DMS79 (cell line): ENCODE measurements around the gene SMPD3.
A peak's percentile ranks its signal among the peaks of the same experiment; 100 is the strongest.
"Not testable (repeated sequence)": the region's sequence is repeated elsewhere in the genome, so short reads cannot be mapped to it uniquely, and the experiment has no call there.

Source experiments
- DNase-seq: peaks from one replicate; lab custom pipeline; 2025; lab: John Stamatoyannopoulos, UW

Gene SMPD3

DNA sequence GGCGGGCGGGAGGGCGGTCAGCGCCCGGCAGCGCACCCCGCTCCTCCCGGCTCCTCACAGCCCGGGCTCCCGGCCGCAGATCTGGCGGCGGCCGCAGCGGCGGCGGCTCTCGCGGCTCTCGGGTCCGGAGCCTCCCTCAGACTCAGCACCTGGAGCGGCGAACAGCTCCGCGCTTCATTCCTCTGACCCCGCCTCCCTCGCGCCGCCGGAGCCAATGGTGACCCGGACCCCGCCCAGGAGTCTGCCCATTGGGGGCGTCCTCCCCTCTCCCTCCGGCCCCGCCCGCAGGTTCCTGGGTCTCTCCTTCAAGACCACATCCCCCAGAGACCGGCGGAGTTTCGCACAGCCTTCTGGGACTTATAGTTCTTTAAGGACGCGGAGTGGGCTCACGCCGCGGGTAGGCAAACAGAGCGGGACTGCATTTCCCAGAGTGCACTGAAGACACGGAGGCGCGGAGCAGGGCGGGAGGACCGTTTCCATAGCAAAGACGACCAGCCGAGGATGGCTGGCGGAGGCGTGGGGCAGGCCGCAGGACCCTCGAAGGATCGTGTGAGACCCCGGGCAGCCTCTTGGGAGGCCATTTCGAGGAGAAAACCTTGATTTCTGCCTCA, at the start of gene SMPD3:
Gene SMPD3, minus strand, starts transcription at position 149 of the 611 bp plus-strand sequence. CDS start 76,327 bp downstream, outside the sequence.
- peak; percentile 99 for DNase-seq

GRCh38 chr16:68496689-68497088, 48.4 kb upstream of the SMPD3 start:
- DNase-seq, result no peak

DNA sequence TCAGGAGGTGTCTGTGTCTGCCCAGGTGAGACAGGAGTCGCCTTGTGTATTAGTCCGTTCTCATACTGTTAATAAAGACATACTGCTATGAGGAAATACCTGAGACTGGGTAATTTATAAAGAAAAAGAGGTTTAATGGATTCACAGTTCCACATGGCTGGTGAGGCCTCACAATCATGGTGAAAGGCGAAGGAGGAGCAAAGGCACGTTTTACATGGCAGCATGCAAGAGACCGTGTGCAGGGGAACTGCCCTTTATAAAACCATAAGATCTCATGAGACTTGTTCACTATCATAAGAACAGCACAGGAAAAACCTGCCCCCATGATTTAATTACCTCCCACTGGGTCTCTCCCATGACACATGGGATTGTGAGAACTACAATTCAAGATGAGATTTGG, 46.0 kb upstream of the SMPD3 start:
- DNase-seq, result not testable (repeated sequence)

DNA sequence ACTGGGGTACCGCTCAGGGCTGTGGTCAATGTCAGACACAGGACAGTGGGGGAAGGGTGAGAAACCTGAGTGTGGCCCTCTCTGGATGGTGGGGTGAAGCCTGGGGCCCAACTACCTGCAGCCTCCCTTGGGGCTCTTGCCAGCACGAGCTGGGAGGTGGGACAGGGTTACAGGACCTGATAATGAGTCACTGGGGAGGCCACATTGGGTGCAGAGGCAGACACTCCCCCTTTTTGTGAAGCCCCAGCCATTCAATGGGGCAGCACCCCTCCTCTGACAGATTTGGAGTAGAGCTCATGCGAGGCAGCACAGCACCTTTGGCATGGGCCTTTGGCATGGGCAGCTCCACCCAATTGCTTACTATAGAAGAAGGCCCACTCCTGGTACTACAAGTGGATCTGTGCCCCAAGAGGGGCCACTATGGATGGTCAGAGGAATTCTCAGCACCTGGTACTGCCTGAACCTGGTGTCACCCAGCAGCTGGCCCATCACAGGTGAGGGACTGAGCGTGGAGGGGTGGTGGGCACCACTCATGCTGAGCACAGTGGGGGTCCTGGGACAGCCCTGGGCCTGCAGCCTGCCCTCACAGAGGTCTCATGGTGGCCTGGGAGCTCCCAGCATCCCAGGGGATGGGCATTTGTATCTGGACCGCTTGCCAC, 45.2 kb upstream of the SMPD3 start:
- DNase-seq, result no peak

DNA sequence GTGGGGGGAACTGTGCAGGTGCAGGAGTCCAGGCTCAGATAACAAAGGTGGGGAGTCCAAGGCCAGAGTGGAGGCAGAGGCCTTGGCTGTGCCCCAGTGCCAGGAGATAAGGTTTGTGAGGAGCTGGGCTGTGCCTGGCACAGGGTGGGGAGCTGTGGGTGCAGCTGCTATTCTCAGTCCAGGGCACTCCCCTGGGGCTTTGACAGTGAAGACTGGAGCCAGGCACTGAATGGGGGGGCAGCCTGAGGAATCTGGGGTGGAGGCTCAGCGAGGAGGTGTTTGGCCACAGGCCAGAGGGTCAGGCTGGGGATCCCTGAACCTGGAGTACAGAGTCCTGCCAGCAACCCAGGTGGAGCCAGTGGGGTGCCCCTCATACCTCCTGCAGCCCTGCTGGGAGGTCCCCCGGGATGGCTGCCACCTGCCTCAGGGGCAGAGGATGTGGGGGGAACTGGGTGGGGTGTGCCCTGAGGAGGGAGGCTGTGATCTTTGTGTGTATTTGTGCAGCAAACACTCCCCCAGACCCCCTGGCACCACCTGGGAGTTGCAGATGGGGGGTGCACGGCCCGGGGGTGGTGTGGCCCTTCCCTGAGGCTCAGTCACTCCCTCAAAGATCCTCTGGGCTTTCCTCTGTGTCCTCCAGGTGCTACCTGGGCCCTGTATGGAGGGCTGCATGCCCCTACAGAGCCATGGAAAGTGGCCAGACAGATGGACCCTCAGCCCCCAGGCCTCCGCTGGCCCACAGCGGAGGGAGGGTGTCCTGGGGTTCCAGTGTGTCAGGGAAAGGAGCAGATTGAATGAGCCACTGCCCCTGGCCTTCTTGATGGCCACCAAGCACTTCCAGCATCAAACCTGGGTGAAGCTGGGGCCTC, 44.5 kb upstream of the SMPD3 start:
- DNase-seq, result no peak

DNA sequence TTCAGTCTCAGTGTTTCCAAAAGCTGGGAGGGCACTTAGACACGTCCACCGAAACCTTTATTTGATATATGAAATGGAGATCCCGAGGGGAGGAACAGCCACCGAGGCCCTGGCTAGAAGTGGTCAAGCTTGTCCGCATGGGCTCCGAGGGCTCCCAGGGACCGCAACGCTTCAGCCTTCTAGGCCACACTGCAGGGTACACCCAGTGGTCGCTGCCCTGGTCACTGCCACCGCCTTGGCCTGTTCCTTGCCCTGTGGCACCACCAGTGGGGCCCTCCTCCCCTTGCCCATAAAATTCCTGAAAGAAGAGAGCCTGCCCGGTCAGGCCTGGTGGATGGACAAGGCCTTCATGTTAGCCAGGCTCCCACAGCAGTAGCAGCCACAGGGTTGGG, 43.8 kb upstream of the SMPD3 start:
- no peak for DNase-seq

DNA sequence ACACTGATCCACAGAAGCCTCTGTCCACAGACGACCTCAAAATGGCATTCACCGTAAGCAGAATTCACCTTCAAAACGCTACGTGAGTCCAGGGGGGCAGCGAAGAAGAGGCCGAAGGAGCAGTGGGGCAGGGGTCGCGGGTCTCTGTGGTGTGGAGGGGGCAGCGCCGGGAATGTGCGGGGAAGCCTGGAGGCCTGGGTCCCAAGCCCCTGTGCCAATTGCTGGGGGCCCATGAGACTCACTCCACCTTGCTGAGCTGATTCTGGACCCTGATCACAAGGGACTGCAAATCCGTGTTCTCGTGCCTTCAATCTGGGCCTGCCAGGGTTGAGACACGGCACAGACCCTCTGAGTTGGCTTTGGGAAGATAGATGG, 43.3 kb upstream of the SMPD3 start:
- DNase-seq, result no peak

DNA sequence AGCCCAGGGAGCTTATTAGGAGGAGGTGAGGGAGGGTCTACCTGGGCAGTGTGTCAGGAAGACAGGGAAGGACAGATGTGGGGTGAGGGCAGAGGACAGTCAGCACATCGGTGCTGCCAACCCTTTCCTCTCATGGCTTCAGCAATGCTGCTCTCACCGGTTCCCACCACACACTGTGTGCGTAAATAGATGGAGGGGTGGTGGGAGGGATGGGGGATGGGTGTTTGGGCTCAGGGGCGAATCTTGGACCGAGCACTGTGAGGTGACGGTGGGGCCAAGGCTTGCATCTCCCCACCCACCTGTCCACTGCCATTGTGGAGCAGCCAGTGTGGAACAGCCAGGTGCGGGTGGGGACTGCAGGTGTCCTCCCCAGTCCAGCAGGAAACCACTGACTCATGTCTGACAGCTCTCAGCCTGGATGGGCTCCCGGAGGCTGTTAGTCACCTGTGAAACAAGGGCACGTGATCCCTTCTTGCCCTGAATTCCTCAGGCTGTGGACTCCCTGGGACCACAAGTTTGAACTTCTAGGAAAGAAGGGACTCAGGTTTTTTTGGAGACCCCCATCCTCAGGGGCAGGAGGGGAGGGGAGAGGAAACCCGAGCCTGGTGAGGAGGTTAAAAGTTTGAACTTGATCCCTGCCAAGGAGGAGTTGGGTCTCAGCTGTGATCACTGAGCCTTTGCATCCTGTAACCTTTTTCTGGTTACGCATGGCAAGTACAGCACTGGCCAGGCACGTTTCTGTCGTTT, 42.7 kb upstream of the SMPD3 start:
- peak; percentile 44 for DNase-seq

GRCh38 chr16:68490358-68490757, 42.0 kb upstream of the SMPD3 start:
- DNase-seq, result no peak

GRCh38 chr16:68488554-68488953, 40.2 kb upstream of the SMPD3 start:
- no peak for DNase-seq

- DNase-seq, result no peak
These were observed 39.4 kb upstream of the SMPD3 start for GRCh38 chr16:68487669-68488068.

GRCh38 chr16:68487203-68487514, 38.9 kb upstream of the SMPD3 start:
- peak; percentile 84 for DNase-seq

DNA sequence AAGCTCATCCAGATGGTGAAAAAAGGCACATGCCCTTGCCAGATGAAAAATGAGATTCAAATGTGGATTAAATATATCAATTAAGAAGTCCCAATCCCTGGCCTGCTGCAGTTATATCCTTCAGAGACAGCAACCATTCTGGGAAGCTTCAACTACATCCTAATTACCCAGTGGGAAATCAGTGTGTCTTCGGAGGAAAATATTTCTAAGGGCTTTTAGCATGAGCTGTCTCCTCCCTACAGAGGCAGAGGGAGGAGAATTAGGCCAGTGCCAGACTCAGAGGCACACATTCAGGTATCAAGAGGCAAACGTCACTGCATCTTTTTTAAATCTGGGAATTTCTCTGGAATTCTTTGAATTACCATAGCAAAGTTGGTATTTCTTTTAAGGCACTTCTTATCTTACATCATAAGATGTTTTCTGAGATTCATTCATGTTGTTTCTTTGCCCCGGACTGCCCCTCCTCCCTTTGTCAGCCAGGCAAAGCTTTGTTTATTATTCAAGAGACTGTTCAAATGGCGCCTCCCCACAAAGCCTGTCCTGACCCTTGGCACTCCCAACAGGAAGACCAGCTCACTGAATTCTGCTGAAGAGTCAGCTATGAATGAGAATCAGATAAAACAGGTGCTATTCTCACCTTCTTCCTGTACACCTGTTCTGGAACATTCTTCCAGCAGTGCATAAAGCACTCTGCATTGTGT, 38.3 kb upstream of the SMPD3 start:
- DNase-seq, result peak; percentile 84

GRCh38 chr16:68481636-68482035, 33.3 kb upstream of the SMPD3 start:
- DNase-seq, result no peak

- no peak for DNase-seq
These were observed 32.0 kb upstream of the SMPD3 start for GRCh38 chr16:68480084-68480995.

GRCh38 chr16:68479271-68479670, 31.0 kb upstream of the SMPD3 start:
- no peak for DNase-seq

GRCh38 chr16:68478526-68479250, 30.4 kb upstream of the SMPD3 start:
- no peak for DNase-seq

DNA sequence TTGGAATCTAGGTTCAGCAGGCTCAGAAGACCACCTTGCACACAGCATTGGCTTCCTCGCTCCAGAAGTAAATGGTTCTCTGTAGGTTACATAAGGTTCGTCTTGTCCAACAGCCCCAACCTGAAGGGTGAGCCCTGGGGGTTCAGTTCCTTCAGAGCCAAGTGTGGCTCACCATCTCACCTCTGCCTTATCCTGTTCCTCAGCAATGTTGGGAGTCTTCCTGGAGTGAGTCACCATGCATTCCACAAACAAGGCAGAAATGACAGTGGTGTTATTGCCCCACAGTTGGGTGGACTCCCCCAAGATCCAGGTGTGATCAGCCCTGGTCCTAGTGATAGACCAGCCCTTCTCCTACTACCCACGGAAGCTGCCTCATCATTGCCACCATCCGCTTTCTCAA, 26.8 kb upstream of the SMPD3 start:
- no peak for DNase-seq

- DNase-seq, result peak; percentile 78
These were observed 25.2 kb upstream of the SMPD3 start for GRCh38 chr16:68473358-68474070.
